Measurements from ENCODE around the gene TMEM132D.

The TMEM132D gene

DNA sequence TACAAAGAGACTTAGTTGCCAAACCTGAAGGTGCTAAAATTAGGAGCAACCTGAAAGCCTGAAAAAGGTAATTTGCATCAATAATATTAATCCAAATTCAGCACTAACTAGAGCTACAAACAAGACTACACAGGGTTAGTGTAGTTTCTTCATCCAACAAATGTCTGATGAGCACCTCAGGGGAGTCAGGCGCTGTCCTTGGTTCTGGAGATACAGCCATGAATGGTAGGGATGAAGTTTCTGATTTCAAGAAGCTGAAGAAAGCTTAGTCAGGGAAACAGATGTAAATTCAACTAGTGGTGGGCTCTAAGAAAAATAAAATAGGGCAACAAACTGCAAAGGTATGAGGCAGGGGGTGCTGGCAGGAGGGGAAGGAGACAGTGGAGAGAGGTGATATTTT is 784.3 kb downstream of the TMEM132D start:
- no peak for DNase-seq (ENCODE audit: low read depth in 2 of 2, low spot score in 1 of 2)

DNA sequence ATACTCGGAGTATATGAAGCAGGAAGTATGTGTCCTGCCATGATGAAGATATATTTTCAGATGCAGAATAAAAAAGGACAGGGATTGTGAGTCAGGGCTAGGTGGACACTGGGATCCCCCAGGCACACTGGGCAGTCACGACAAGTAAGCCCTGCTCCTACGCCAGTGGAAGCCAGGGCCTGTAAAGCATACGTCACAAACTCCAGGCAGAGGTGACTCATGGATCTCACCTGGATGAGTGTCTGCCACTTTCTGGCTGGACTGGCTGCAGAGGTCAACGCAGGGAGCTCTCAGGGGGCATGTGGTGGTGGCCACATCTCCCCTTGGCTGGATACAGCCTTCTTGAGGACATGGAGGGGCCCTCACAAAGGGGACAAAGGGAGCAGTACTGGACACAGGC is 788.3 kb downstream of the TMEM132D start:
- DNase-seq (ENCODE audit: low read depth in 2 of 2, low spot score in 1 of 2): no peak

DNA sequence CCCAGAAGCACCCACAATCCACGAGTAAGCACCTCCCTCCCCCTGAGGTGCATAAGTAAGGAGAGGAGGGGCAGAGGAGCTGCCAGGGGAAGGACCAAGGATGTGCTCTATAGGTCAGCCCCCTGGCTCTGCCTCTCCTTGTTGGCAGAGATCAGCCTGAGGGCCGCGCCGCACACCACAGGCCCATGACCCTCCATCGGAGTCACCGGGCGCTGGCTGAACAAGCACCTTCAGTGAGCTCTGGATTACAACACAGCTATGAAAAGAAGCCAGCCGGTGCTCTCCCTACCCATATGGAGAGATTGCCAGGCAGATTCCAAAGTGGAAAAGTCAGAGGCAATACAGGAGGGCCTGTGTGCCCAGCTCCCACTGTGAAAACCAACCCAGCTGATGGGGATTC is 793.2 kb downstream of the TMEM132D start:
- DNase-seq (ENCODE audit: low read depth in 2 of 2, low spot score in 1 of 2): no peak

DNA sequence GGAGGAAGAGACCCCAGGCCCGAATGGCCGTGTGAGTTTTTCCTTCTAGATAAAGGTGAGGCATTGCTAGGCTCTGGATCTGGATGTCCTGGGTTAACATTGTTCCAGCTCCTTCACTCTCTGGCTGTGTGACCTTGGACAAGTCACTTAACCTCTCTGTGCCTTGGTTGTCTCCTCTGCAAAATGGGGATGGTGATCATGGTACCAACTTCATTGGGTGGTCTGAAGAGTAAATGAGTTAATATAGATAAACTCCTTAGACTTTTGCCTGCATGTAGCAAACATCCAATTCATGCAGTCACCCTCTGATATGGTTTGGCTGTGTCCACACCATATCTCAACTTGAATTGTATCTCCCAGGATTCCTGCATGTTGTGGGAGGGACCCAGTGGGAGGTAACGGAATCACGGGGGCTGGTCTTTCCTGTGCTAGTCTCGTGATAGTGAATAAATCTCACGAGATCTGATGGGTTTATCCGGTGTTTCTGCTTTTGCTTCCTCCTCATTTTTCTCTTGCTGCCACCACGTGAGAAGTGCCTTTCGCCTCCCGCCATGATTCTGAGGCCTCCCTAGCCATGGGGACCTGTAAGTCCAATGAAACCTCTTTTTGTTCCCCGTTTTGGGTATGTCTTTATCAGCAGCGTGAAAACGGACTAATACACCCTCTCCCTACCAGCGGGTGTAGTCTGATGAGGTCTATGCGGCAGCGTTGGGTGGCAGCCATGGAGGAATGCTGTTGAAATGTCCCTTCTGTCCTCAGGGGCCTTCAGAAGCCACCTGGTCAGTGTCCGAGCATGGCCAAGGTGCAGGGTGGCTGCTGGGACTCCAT is 794.4 kb downstream of the TMEM132D start:
- DNase-seq (ENCODE audit: low read depth in 2 of 2, low spot score in 1 of 2): no peak

DNA sequence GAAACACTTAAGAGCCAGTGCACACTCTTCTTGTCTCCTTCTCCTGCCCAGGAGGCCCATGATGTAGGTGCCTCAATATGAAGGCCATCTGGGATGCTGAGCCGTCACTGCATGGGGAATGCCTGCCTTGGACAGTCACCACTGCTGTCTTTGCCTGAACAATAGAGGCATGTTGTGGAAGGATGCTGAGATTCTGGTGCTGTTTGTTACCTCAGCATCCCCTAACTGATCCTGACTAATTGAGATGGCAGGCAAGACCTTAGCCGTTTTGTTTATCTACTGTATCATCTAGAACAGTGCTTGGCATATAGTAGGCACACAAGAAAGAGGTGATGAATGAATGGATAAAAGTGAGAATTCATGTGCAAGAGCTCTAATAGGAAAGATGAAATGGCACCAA is 797.1 kb downstream of the TMEM132D start:
- DNase-seq (ENCODE audit: low read depth in 2 of 2, low spot score in 1 of 2): no peak

DNA sequence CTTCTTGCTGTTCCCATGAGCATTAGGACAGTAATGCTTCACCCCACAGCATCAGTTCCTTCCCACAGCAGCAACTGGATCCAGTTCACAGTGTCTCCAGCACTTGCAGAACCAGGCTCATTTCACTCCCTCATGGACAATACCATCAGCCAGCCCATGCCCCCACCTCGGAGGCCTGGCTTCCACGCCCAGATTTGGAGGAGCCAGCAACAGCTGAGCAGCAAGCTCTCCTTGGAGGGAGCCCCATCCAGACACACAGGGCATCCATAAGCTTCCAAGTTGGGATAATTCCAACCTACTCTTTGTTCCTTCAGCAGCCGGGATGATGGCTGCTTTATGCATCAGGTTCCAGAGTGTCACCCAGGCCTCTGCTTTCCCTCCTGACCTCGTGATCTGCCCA is 800.6 kb downstream of the TMEM132D start:
- DNase-seq (ENCODE audit: low read depth in 2 of 2, low spot score in 1 of 2): no peak

DNA sequence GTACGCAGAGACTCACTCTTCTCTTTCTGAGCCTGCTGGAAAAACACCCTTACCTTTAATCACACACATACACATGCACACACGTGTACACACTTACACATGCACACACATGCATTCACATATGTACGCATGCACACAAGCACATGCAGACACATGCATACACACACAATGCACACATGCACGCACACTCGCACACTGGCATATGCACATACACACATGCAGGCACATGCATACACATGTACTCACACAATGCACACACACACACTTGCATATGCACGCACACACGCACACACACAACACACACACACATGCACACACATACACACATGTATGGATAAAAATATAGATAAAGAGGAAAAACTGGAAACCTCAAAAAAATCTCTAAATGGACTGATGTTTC is 801.6 kb downstream of the TMEM132D start:
- no peak for DNase-seq (ENCODE audit: low read depth in 2 of 2, low spot score in 1 of 2)

DNA sequence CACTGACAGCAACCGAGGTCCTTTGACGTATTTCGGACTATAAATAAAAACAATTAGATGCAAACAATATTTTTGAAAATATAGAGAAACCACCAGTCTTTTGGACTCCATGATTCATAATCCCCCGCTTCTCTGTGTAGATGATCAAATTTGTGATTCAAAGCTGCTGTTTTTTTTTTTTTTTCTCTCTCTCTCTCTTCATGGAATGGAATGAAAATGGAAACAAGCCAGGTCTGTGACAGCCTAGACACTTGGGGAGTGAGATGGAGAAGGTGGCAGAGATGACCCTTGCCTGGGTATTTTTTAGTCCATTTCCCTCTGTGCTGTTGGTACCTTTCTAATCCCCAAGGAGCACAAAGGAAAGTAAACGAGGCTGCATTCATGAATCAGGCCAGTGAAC is 802.0 kb downstream of the TMEM132D start:
- no peak for DNase-seq (ENCODE audit: low read depth in 2 of 2, low spot score in 1 of 2)

DNA sequence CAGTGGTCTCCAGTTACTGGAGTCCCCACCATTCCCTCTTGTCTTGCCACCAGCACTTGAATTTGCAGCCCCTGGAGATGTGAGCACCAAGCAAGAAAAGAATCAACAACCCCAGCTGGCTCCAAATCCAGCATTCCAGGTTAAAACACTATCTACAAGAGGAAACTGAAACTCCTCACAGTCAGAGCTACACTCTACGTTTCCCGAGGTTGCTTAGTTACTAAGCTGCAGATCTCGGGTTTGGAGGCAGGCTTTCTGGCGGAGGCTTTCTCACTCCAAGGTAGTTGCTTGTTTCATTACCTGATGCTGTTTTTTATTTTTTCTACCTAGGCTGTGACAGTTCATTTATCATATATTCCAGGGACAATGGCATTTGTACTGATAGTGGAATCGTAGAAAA is 802.4 kb downstream of the TMEM132D start:
- no peak for DNase-seq (ENCODE audit: low read depth in 2 of 2, low spot score in 1 of 2)

DNA sequence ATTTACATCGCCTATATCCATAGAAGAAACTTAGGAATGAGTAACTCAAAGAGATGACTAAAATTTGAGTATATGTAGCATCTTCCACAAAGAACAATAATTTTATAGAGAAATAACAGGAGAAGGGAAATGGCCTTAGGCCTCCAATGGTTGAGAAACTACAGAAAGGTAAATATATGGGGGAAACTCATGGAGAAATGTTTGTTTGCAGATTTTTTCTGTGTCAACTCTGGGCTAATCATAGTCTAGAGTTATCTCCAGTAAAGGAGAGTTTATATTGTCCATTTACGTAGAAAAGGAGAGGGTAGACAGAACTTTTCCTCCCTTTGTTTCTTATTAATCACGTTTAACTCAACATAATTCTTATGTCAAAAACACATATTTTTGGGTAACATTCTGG is 806.4 kb downstream of the TMEM132D start:
- no peak for DNase-seq (ENCODE audit: low read depth in 2 of 2, low spot score in 1 of 2)

DNA sequence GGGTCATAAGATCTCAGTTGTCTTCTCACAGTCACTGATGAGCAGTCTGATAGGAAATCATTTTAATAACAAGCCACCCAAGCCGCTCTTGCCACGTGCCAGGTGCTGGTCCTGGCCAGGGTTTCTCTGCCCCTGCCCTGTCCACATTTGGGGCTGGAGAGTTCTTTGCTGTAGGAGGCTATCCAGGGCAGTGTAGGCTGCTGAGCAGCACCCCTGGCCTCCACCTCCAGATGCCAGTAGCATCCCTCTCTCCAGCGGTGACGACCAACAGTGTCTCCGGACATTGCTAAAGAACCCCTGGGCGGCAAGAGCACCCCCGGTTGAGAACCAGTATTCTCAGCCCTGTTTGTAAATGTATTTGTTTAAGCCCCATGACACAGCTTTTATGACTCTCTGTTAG is 806.9 kb downstream of the TMEM132D start:
- no peak for DNase-seq (ENCODE audit: low read depth in 2 of 2, low spot score in 1 of 2)

DNA sequence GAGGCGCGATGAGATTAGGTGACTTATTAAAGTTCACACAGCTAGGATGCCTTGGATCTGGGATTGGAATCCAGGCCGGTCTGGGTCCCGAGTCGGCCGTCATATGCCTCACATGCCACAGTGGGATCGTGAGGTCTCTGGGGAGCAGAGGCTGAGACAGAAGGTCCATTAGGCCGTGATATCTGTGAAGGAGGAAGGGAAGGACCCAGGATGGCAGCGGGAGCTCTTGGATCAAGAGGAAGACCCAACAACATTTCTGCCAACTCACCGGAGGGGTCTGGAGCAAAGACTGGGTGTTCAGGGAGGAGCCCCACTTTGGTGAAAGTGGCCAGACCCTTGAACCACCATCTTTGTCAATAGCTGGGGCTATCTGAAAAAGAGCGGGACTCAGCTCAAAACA is 807.6 kb downstream of the TMEM132D start:
- DNase-seq (ENCODE audit: low read depth in 2 of 2, low spot score in 1 of 2): no peak

DNA sequence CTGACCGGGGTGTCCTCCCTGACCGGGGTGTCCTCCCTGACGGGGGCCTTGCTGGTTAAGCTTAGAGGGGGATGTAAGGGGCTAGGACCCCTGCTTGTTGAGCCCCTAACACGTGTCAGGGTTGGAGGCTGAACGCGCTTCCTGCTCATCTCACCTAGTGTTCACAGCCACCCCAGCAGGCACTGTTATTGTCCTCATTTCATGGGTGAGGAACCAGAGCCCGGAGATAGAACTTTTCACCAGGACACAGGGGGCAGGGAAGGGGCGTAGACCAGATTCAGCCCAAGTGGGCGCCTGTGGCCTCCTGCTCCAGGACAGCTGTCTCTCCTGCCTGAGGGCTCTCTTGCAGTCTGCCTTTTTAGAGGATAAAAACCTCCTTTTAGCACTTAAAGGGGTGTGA is 814.2 kb downstream of the TMEM132D start:
- DNase-seq (ENCODE audit: low read depth in 2 of 2, low spot score in 1 of 2): no peak

DNA sequence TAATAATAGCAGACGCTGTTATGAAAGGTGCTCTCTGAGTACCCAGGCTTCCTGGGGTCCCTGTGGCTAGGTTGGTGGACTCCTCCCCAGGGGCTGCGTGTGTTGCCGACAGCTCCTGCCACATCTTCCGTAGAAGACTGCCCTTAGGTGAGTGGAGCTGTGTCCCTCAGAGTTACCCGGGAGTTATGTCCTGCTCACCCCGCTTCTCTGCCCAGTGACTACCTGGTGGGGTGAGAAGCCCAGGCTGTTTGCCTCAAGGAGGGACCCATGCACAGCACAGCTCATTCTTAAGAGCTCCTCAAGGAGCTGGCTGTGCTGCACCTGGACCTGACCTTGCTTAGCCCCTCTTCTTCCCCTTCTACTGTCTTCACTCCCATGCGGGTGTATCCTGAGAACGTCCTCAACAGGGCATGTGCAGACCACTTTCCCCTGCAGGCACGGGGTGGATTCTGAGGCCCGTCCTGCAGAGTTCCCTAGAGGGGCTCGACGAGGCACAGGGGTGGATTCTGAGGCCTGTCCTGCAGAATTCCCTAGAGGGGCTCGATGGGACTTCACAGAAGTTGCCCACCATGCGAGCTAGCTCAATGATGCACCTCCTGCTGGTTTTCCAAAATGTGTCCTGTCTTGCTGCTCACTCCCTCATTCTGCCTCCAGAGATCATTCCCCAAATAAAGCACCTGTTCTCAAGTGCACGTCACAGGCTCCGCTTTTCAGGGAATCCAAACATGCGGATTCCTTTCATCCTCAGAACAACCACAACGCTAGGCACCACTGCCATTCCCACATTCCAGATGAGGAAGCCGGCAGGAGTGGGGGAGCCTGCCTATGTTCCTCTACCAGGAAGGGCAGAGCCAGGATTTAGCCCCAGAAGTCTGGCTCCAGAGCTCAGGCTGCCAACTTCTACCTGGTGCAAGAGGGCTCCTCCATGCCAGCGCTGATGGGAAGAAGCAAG is 818.7 kb downstream of the TMEM132D start:
- DNase-seq (ENCODE audit: low read depth in 2 of 2, low spot score in 1 of 2): no peak

DNA sequence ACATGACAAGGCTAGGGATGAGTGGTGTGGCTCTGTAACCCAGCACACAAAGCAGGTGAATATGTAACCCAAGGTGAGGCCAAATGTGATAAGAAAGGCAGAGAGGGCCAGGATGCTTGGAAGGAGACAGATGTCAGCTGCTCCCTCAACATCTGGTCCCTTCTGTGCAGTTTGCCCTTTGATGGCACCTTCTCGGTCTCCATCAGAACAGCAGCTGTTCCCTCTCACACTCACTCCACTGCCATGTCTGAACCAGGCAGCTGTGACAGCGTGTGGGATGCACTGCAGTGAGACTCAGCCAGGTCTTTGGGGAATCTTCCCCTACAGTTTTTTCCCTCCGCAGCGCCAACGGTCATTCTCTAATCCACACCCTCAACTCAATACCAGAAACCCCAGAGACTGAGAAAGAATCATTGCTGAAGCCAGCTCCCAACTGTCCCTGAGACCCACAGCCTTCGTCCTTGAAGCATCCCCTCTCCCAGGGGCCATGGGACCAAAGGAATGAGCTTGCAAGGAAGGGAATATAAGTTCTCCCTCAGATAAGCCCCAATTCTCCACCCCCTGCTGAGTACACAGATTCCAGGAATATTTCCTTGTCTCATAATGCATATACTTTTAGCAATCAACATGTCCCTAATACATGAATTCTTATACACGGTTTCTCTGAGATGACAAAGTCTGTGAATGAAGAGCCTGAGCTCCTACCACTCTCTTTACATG is 820.5 kb downstream of the TMEM132D start:
- DNase-seq (ENCODE audit: low read depth in 2 of 2, low spot score in 1 of 2): no peak

DNA sequence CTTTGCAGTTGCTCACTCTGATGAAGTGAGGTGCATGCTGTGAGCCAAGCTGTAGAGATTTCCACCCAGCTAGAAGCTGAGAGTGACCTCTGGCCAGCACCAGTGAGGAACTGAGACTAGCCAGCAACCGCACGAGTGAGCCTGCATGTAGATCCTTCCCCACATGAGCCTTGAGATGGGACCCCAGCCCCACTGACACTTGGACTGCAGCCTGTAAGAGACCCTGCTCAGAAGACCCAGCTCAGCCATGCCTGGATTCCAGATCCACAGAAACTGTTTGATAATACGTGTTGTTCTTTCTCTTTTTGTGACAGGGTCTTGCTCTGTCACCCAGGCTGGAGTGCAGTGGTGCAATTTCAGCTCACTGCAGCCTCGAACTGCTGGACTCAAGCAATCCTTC is 821.4 kb downstream of the TMEM132D start:
- DNase-seq (ENCODE audit: low read depth in 2 of 2, low spot score in 1 of 2): no peak

DNA sequence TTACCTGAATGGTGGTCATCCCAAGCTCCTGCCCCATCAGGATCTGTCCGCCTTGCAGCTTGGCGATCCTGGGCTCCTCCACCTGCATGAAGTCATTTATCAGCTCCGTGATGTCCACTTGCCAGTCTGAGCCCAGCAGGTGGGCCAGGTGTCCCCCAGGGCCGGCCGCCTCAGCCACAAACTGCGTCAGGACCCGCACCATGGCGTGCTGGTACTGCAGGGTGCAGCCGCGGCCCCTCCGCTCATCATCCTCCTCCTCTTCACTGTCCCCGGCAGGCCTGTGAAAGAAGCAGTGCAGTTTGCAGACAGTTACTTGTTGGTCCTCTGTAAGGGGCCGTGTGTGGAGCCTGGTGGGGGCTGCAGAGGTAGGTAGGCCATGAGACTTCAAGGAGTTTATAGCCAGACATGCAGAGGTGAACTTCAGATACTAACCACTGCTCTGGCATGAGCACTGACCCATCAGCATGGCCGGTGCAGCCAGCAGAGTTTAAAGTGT is 822.0 kb downstream of the TMEM132D start:
- DNase-seq (ENCODE audit: low read depth in 2 of 2, low spot score in 1 of 2): no peak

DNA sequence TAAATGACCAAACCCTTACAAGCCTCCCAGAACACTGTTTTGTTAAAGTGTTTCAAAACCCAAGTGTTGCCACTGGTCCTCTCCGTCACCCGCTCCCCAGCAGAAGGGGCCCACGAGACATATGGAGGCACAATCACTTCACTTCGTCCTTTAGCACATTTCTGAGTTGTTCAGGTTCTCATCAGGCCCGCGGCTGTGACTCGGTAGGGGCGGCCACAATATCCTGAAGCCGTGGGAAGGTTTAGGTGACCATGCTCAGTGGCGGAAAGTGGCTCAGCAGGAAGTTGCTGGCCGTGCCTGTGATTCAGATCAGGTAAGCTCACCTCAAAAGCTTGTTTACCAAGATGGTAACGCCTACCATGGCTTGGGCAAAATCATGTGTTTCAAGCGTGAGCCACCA is 823.0 kb downstream of the TMEM132D start:
- DNase-seq (ENCODE audit: low read depth in 2 of 2, low spot score in 1 of 2): no peak

DNA sequence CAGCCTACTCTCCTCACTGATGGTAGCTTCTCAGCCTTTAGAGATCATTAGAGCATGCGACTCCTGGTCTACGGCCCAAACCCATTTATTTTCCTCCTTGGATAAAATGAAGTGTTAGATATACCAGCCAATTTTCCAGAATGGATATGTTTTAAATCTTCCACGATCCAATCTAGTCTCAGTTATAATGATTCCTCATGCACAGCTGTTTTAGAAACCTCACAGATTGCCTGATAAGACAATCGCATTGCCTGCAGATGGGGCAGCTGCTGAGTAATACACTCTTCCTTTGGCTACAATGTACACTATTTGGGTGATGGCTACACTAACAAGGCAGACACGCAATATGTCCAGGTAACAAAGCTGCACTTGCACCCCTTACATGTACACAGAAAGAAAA is 823.4 kb downstream of the TMEM132D start:
- no peak for DNase-seq (ENCODE audit: low read depth in 2 of 2, low spot score in 1 of 2)

DNA sequence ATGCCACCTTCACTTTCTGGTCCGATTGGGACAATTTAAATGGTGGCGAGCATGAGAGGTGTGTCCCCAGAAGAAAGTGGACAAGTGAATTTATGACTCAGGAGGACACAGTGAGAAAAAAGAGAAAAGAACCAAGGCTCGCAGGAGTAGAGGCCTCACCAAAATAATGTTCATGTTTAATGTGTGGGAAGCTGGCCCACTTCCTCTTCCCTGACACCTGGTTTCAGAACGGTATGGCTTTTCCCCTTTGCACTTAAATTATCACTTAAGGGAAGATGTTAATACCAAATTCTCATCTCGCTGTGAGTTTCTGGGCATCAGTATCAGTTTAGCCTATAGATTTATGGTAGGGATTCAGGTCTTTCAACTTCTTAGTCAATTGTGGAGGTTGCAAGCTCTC is 824.1 kb downstream of the TMEM132D start:
- no peak for DNase-seq (ENCODE audit: low read depth in 2 of 2, low spot score in 1 of 2)
